ENCODE data around the gene HCRT. TPM values are rescaled to one million over a fixed set of nuclear protein-coding genes. Genes with fewer than 3 reads are reported as not detected.

Gene HCRT
- total and polyA plus RNA-seq, 2 of the 8 experiments (the other 6 are each of a cell fraction or from before 2014, with no cell fraction given): not detected

GRCh38 chr17:42188749-42189650 lies 3.7 kb upstream of the HCRT start:
- no peak overlapping the region for H3K4me2 ChIP-seq (ENCODE audit: insufficient read depth in 1 of 2, low read depth in 2 of 2, low read length in 2 of 2)
- no peaks in the 10 kb centered on the region for H3K36me3 ChIP-seq (ENCODE audit: control insufficient read depth in 2 of 4, insufficient read depth in 4 of 4, low read length in 3 of 4)
- no peak for DNase-seq (ENCODE audit: low read depth in 1 of 2, low spot score in 2 of 2)
- H3K27me3 ChIP-seq (replicated peaks in 1 of 4; ENCODE audit: control insufficient read depth in 3 of 4, extremely low read depth in 1 of 4, insufficient read depth in 3 of 4, low read length in 3 of 4): peaks cover 0 to 17% (median 14%) of the 10 kb centered on the region in 4 experiments; a peak in 5 of 7 replicates
- H2BK12ac ChIP-seq (ENCODE audit: low read depth, low read length): no peak overlapping the region
- H2BK120ac ChIP-seq (replicated peaks; ENCODE audit: low read depth, low read length): no peak overlapping the region
- H3K23ac ChIP-seq (ENCODE audit: insufficient read length): no peak overlapping the region
- ChIA-PET POLR2A (ENCODE audit: partially characterized antibody) (interaction anchor here (0.5 to 1.1 kb wide), 4 partner anchors 10 to 33 kb away, joined by 3 read pairs; no protein-coding TSS in a partner anchor), CTCF (ENCODE audit: partially characterized antibody) (interaction anchor here (0.6 to 5.1 kb wide), 8 partner anchors 26 to 345 kb away, joined by 3 to 28 read pairs (median 3); no protein-coding TSS in a partner anchor)
- H3K4me3 ChIP-seq (ENCODE audit: extremely low read depth in 1 of 4, insufficient read depth in 2 of 4, low read depth in 3 of 4, low read length in 4 of 4): no peak overlapping the region
- no peak overlapping the region for H3K9ac ChIP-seq (replicated peaks in 1 of 4; ENCODE audit: extremely low read depth in 1 of 4, low read depth in 3 of 4, low read length in 3 of 4)
- peaks cover 0 to 10% (median 5%) of the 10 kb centered on the region in 4 experiments; a peak in 4 of 7 replicates for H3K4me1 ChIP-seq (replicated peaks in 1 of 4; ENCODE audit: control insufficient read depth in 3 of 4, insufficient read depth in 4 of 4, low read length in 3 of 4)
- no peak overlapping the region for H2AK5ac ChIP-seq (ENCODE audit: low read depth, low read length)
- no peak overlapping the region for H3K27ac ChIP-seq (ENCODE audit: low read depth, low read length)
- WGBS, 2 experiments (ENCODE audit: extremely low coverage in 1 of 2, insufficient coverage in 1 of 2, insufficient read length in 1 of 2, insufficient replicate concordance in 2 of 2, low coverage in 1 of 2, low lambda C conversion rate in 2 of 2, missing lambda C conversion rate in 1 of 2): 93% methylated on average over 19 of the region's 19 CpGs; no CpG with 5 or more reads in 1 of the 2 experiments
- no peak overlapping the region for H3K4ac ChIP-seq (replicated peaks; ENCODE audit: insufficient read length, low read depth, low read length)
- H2AFZ ChIP-seq (ENCODE audit: low read length): no peak overlapping the region
- no peak overlapping the region for H2BK20ac ChIP-seq (ENCODE audit: low read length)
- no peak overlapping the region for H3K14ac ChIP-seq (ENCODE audit: insufficient read length)
- H3K18ac ChIP-seq (ENCODE audit: extremely low read depth, low read length): no peak overlapping the region
- H2BK5ac ChIP-seq (ENCODE audit: low read depth, low read length): no peak overlapping the region
- no peak overlapping the region for H3K56ac ChIP-seq (replicated peaks; ENCODE audit: insufficient read length, low read depth, low read length)
- no peaks in the 10 kb centered on the region; the same call in 1 of the 2 replicates for H3K23me2 ChIP-seq (ENCODE audit: low read depth, low read length)
- H4K8ac ChIP-seq (ENCODE audit: extremely low read depth, insufficient read depth, low read length): no peak overlapping the region
- peaks cover 0 to 1% of the 10 kb centered on the region in 2 experiments for H4K20me1 ChIP-seq (replicated peaks in 1 of 2; ENCODE audit: control insufficient read depth in 1 of 2, insufficient read depth in 2 of 2, low read length in 2 of 2)
- FAIRE-seq: no peak
- no peak overlapping the region for H4K91ac ChIP-seq (replicated peaks; ENCODE audit: insufficient read length, low read length)
- 0 out of 2 replicates have a peak overlapping the region, but pooled peaks have one; percentile 10 for H2BK15ac ChIP-seq (ENCODE audit: low read length)
- no peaks in the 10 kb centered on the region for H3K79me1 ChIP-seq (ENCODE audit: low read depth, low read length)
- H3K9me3 ChIP-seq (ENCODE audit: insufficient read depth in 2 of 2, low read depth in 1 of 2, low read length in 1 of 2): no peaks in the 10 kb centered on the region
- H3K79me2 ChIP-seq (ENCODE audit: control insufficient read depth in 1 of 2, insufficient read depth in 2 of 2, low read length in 2 of 2): no peaks in the 10 kb centered on the region
- H4K5ac ChIP-seq (ENCODE audit: insufficient read length, low read depth, low read length): no peak overlapping the region
- TF ChIP-seq POLR2AphosphoS5 (IDR thresholded peaks at IDR 0.05; ENCODE audit: low read depth, low read length) (no peak), EZH2 (IDR thresholded peaks at IDR 0.05; ENCODE audit: low read depth, low read length, severe bottlenecking) (no peak), BACH1 (IDR thresholded peaks at IDR 0.05; ENCODE audit: low read length) (no peak), BCL11A (IDR thresholded peaks at IDR 0.05; ENCODE audit: low read depth in 2 of 2, low read length in 2 of 2) (no peak), EGR1 (IDR thresholded peaks at IDR 0.05; ENCODE audit: borderline replicate concordance, low read depth, low read length) (no peak)

Measured in H1 (cell line).